GM21390 (cell line): ENCODE results near the gene DDX55.
"Not testable (repeated sequence)": the region's sequence is repeated elsewhere in the genome, so short reads cannot be mapped to it uniquely, and the experiment has no call there.

Source experiments
- ATAC-seq: cut with Tn5 transposase; IDR thresholded peaks from one replicate; pipeline ENCODE4 v1.9.1; 2021; ENCODE audit not compliant: unreplicated experiment

The DDX55 gene, protein sequence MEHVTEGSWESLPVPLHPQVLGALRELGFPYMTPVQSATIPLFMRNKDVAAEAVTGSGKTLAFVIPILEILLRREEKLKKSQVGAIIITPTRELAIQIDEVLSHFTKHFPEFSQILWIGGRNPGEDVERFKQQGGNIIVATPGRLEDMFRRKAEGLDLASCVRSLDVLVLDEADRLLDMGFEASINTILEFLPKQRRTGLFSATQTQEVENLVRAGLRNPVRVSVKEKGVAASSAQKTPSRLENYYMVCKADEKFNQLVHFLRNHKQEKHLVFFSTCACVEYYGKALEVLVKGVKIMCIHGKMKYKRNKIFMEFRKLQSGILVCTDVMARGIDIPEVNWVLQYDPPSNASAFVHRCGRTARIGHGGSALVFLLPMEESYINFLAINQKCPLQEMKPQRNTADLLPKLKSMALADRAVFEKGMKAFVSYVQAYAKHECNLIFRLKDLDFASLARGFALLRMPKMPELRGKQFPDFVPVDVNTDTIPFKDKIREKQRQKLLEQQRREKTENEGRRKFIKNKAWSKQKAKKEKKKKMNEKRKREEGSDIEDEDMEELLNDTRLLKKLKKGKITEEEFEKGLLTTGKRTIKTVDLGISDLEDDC

DNA sequence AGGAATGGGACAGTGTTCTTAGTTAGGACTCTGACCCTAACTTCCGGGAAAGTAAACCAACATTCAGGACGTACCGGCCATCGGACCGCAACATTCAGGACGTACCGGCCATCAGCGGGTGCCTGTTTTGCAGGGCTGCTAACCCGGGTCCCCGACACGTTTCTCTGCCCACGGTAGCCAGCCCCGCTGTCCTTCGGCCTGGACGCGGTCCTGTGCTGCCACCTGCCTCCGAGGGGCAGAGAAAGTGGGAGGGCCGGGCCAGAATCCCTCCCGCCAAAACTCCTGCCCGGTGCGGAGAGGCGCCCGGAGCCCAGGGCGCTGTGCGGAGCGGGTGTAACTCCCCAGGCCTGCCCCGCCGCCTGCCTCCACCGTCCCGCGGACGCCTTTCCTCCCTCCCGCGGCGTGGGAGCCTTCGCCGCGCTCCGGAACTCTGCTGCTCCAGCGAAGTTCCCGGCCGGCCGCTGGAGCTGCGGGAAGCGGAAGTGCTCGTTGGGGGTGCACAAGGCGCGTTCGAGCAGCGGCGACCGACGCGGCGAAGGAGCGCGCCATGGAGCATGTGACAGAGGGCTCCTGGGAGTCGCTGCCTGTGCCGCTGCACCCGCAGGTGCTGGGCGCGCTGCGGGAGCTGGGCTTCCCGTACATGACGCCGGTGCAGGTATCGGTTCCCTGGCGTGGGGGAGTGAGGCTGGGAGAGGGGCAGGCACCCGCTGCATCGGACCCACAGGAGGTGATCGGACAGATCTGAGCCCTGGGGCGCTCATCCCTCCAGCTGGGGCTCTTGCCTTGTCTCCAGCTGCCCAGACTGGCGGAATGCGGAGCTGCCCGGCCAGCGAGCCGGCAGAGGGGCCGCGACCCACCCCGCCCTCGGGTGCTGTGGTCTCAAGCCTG, at the start of gene DDX55:
TSS of gene DDX55 (plus strand) at position 498 of the 888 bp plus-strand sequence. CDS start at position 548, 50 bp downstream.
- ATAC-seq, result peak; percentile 90

GRCh38 chr12:123554136-123554535, 47.8 kb upstream of the DDX55 start:
- not testable (repeated sequence) for ATAC-seq

GRCh38 chr12:123554843-123555242, 47.1 kb upstream of the DDX55 start:
- ATAC-seq, result not testable (repeated sequence)

DNA sequence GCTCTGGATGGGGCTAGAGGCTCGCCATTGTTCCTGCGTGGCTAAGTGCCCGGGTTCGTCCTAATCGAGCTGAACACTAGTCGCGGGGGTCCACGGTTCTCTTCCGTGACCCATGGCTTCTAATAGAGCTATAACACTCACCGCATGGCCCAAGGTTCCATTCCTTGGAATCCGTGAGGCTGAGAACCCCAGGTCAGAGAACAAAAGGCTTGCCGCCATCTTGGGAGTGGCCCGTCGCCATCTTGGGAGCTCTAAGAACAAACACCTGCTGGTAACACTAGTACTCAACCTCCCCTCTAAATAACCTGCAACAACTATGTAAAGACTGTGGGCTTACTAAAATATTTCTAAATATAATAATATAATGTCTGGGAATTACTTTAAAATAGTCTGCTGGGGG, 43.4 kb upstream of the DDX55 start:
- not testable (repeated sequence) for ATAC-seq

DNA sequence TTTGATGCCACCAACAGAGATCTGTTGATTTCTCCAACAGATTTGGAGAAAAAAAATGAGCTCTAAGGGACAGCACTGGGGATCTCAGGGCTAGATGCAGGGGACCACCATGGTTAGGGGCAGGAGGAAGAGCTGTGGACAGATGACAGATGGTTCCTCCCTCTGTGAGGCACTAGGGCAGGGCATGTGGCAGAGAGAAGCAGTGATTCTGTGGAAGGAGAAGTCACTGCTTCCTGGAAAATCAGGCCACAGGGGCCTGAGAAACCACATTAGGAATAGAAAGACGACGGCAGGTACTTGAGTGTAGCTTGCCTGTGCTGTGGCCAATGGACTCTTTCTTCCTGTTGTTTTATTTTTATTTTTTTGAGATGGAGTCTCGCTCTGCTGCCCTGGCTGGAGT, 42.4 kb upstream of the DDX55 start:
- no peak for ATAC-seq

DNA sequence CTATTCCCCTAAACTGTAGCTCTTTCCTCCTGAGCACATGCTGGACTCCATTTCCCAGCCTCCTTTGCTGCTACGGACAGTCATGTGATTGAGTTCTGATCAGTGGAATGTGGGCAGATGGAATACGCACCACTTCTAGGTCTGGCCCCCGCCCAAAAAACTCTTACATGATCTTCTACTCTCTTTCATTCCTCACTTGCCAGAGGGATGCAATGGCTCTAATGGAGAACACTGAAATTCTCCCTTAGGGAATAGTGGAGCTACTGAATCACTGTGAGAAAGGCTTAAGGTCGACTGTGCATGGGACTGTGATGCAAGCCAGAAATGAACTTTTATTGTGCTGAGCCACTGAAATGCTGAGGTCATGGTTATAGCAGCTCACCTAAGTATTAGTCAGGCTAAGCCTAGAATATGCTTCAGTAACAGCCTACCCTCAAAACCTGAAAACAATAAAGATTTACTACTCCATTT, 30.5 kb upstream of the DDX55 start:
- ATAC-seq, result no peak

DNA sequence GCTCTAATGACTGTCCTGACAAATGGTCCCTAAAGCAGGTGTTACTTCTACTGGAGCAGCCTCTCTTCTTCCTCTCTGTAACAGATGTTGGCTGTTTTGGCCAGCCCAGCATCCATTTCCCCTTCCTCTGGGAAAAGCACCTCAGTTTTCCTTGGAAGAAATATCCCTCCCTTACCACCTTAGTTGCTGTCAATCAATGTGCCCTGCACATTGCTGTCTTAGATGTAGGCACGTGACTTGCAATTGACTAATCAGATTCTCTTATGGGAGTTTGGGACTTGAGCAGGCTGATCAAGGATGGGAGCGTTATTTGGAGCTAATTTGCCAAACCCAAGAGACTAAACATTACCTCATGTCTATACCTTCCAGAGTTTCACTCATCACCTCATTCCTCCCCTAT, 29.5 kb upstream of the DDX55 start:
- no peak for ATAC-seq

DNA sequence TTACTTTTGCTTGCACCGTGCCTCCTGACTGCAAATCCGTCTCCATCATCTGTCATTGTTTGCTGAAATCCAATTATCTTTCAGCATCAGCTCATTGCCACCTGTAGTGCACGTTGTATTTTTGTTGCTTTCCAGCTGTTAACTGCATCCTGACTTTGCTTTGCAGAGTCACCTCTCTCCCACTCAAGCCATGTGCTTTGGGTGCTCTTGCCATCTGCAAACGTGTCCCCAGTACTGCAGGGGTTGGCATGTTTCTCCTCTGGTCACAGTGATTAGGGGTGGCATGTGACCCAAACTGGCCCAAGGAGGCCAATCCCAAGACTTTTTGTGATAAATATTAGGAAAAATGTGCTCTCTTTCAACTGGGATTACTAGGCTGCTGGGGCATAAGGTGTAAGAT, 28.0 kb upstream of the DDX55 start:
- ATAC-seq, result no peak

GRCh38 chr12:123576611-123577010, 25.3 kb upstream of the DDX55 start:
- ATAC-seq, result no peak

- no peak for ATAC-seq
Observed at GRCh38 chr12:123578243-123578642, 23.7 kb upstream of the DDX55 start.

GRCh38 chr12:123578829-123579228, 23.1 kb upstream of the DDX55 start:
- not testable (repeated sequence) for ATAC-seq

- ATAC-seq, result no peak
Observed at GRCh38 chr12:123580772-123581171, 21.1 kb upstream of the DDX55 start.

DNA sequence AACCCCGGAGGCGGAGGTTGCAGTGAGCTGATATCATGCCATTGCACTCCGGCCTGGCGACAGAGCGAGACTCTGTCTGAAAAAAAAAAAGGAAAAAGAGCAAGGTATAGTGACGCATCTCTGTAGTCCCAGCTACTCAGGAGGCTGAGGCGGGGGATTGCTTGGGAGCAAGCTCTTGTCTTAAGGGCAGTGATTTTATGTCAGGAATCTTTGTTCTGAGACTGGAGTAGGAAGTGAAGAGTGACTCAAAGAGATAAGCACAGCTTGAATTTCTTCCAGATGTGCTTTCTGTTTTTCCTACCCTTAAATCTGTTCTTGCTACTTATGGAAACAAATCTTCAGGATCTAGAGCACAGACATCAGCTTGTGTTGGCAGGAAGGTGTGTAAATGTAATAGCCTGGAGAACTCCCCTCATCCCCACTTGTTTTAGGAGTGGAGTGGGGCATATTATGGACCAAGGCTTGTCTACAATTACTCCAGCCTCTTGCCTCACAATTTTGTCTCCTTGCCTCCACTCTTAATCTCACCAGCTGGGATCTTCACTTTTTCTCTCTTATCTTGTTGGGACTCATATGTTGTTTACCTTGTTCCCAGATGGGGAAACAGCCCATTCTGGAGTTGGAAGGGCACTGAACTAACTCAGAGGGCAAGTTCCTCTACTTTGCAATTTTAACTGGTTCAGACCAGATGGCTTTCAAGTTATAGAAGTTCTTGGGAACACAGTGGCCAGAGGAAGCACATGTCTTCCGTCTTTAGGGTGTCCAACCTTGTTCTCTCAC, 10.0 kb upstream of the DDX55 start:
- ATAC-seq, result no peak

DNA sequence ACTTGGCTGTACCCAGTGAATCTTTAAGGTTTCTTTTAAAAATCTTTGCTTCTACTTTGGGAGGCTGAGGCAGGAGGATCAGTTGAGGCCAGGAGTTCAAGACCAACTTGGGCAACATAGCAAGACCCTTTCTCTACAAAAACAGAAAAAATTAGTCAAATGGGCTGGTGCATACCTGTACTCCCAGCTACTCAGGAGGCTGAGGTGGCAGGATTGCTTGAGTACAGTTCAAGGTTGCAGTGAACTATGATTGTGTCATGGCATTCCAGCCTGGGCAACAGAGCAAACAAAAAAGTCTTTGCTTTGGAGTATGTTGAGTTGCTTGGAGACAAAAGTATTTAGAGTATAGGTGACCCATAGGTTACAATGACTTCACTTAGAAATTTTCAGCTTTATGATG, 6.2 kb upstream of the DDX55 start:
- no peak for ATAC-seq

DNA sequence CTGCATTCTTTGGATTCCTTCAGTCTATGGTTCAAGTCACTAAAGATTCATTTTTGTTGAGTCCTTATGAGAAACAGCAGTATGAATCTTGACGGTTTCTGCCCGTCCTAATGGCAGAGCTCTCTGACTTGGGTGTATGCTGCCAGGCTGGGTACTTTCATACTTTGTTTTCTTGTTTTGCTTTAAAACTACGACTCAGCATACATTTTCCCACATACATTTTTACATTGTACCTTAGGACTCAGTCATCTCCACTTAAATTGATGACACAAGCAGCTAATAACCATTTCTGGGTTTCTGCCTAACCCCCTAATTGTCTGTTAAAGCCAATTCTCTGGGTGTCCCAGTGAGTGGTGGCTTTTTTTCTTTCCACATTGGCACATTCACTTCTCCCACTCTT, 4.8 kb upstream of the DDX55 start:
- ATAC-seq, result no peak

- no peak for ATAC-seq
Observed at GRCh38 chr12:123598522-123598921, 3.4 kb upstream of the DDX55 start.

GRCh38 chr12:123599310-123599709, 2.6 kb upstream of the DDX55 start:
- no peak for ATAC-seq

- ATAC-seq, result no peak
Observed at GRCh38 chr12:123599721-123600120, 2.2 kb upstream of the DDX55 start.

DNA sequence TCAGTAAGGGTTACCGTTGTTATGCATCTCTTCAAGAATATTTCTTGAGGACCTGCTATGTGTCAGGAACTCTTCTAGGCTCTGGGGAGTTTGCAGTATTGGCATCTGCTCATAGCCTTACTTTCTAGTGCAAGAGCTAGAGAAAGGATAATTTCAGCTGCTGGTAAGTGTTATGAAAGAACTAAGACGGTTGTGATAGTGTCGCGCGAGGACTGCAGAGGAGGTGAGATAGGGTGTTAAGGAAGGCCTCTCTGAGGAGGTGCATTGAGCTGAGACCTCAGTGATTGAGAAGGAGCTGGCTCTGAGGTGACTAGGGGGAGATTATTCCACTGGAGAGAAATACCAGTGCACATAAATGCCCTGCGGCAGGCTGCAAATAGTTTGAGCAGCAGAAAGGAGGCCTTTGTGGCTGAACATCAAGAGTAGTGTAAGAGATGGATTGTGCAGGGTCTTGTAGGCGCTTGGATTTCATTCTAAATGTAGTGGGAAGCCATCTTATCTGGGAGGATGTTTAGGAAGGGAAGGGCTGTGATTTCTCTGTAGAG, 824 bp downstream of the DDX55 start:
- ATAC-seq, result no peak

DNA sequence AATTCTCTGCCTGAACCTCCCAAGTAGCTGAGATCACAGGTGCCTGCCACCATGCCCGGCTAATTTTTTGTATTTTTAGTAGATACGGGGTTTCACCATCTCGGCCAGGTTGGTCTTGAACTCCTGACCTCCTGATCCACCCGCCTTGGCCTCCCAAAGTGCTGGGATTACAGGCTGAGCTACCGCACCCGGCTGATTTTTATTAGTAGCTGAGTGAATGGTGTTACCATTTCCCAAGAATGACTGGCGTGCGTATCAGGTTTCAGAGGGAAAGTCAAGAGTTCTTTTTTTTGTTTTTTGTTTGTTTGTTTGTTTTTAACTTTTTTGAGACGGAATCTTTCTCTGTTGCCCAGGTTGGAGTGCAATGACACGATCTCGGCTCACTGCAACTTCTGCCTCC, 1.6 kb downstream of the DDX55 start:
- not testable (repeated sequence) for ATAC-seq
